NCI-H2081 treated with DMSO at 0.1 percent for 48 hours (cell line): ENCODE results near the gene MPV17L2.
"Not testable (repeated sequence)": the region's sequence is repeated elsewhere in the genome, so short reads cannot be mapped to it uniquely, and the experiment has no call there.

ENCODE experiments used
- DNase-seq: peaks from one replicate; lab custom pipeline; 2025; lab: John Stamatoyannopoulos, UW

The MPV17L2 gene

DNA sequence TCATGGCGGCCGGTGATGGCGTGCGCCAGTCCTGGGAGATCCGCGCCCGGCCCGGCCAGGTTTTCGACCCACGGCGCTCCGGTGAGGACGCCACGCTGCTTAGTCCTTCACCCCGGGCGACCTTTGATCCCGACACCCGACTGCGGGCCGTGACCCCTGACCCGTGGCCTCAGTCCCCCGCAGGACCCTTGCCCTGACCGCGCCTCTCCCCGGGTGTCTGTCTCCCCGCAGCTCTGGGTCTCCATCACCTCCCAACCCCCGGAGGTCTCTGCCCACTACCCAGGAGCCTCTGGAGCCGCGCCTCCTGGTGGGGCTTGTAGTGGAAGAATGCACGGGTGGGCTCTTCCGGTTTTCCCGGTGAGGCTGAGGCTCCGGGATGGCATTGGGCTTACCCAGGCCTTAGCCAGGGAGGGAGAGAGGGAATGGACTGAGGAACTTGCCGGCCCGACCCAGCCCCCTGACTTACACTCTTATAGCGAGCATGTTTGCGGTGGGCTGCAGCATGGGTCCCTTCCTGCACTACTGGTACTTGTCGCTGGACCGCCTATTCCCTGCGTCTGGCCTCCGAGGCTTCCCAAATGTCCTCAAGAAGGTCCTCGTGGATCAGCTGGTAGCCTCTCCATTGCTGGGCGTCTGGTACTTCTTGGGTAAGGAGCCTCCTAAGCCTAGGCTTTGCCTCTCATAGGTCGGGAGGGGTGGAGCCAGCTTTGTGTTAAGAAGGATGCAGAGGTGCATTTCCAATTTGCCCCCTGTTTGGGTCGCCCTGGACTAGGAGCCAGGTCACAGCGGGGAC lies 566 bp downstream of the MPV17L2 start:
- no peak for DNase-seq

- no peak for DNase-seq
Observed at GRCh38 chr19:18194181-18194530, 1.1 kb downstream of the MPV17L2 start.

GRCh38 chr19:18194554-18195238 lies 1.7 kb downstream of the MPV17L2 start:
- no peak for DNase-seq

DNA sequence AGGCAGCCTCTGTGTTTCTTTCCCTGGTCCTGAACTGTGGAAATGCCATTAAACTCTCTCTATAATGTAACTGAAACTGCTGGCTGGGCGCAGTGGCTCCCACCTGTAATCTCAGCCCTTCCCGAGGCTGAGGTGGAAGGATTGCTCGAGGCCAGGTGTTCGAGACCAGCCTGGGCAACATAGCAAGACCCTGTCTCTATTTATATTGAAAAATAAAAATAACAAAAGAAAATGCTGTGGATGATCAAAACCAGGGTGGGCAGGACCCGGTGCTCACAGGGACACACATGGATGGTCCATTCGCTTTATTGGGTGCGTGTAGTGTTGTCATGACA lies 3.5 kb downstream of the MPV17L2 start:
- no peak for DNase-seq

GRCh38 chr19:18197306-18197705 lies 4.3 kb downstream of the MPV17L2 start:
- no peak for DNase-seq

DNA sequence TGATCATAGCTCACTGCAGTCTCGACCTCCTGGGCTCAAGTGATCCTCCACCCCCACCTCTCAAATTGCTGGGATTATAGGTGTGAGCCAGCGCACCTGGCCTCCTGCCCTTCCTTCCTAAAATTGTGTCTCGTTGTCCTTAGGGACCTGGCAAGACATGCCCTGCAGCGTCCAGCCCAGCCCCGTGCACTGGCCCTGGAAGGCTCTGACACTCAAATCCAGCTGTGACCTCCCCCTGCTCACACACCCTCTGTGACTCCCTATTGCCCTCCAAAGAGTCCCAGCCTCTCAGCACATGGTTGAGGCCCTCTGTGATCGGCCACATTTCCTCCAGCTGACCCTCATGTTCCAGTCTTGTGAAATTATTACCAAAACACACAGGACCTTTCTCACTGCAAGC lies 4.9 kb downstream of the MPV17L2 start:
- DNase-seq, result no peak

- no peak for DNase-seq
Observed at GRCh38 chr19:18198374-18198773, 5.4 kb downstream of the MPV17L2 start.

DNA sequence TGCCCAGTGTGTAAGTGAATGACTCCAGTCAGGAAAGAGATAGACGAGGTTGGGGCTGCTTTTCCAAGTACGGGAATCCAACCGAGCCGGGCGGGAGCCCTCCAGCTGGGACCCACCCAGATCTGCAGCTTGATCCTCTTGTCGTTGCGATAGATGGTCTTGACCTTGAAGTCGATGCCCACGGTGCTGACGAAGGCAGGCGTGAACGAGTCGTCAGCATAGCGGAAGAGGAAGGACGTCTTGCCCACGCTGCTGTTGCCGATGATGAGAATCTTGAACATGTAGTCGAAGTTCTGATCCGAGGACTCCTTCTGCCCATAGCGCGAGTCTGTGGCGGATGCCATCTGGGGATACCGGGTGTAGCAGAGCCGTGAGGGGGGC lies 9.4 kb downstream of the MPV17L2 start:
- DNase-seq, result no peak

GRCh38 chr19:18202778-18203407 lies 9.9 kb downstream of the MPV17L2 start:
- no peak for DNase-seq

DNA sequence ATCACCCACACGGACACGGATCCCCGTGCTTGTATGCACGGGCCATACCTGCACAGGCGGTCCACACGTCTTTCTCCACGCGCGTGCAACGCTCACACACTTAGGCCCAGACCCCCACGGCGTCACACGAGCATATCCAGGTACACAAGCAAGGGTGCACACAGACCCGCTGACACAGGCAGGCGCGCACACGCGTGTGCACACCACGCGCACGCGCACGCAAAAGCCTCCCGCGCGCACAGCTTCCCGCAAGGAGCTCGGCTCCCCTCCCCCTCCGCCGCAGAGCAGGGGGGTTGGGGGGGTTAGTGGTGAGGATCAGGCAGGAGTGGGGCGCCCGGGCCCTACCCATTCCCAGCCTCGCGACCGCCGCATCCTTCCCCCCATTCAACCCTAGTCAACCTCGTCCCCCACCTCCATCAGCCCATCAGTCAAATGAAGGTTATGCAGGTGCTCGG lies 10.4 kb downstream of the MPV17L2 start:
- no peak for DNase-seq

GRCh38 chr19:18203863-18204393 lies 10.9 kb downstream of the MPV17L2 start, which contains the start of gene RAB3A:
Gene RAB3A, minus strand, starts transcription at chr19:18204042. Its CDS starts 1,302 bp downstream, at chr19:18202740.
- peak; percentile 98 for DNase-seq

DNA sequence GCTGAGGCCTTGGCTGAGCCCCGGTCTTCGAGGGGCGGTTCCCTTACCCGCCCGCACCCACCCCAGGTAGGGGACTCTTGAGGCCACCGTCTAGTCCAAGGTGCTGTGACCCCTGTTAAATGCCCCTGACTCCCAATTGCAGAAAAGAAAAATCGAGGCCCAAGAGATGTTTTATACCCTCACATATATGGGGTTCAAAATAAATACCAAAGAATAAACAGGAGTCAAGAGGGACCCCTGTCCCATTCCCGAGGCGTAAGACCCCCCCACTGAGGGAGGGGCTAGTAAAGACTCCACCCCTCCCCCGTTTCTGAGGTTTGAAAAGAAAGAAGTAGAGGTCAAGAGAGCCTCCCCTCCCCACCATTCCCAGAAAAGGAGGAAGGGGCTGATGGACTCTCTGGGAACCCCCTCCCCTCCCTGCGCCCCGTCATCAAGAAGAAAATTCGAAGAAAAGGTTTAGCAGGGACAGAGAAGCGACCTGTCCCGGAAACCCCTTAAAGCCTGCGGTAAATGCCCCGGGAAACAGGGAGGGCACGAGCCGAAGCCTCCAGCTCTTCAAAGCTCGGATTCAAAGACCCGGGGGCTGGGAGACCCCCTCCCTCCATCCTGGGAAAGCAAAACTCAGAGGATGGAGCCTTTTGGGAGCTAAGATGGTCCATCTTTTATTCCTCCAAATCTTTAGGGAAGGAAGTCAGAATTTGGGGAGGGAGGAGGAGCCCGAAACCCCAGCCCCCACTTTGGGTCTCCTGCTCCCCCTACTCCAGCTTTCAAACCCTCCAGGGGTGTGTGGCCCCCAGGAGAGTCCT lies 11.6 kb downstream of the MPV17L2 start:
- DNase-seq, result no peak

- no peak for DNase-seq
Observed at GRCh38 chr19:18205200-18205892, 12.3 kb downstream of the MPV17L2 start.

DNA sequence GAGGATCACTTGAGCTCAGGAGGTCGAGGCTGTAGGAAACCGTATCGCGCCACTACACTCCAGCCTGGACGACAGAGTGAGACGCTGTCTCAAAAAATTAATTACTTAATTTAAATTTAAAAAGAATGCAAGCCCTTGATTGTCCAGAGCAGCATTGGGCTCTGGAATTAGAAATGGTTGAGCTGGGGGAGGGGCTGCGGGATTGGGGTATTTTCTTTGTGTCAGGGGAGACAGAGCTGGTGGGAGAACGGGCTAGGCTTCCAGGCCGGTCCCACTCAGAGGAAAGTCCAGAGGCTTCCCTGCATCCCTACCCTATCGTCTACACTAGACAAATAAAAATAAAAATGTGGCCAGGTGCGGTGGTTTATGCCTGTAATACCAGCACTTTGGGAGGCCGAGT lies 13.0 kb downstream of the MPV17L2 start:
- no peak for DNase-seq

GRCh38 chr19:18208098-18208951 lies 15.3 kb downstream of the MPV17L2 start:
- no peak for DNase-seq

DNA sequence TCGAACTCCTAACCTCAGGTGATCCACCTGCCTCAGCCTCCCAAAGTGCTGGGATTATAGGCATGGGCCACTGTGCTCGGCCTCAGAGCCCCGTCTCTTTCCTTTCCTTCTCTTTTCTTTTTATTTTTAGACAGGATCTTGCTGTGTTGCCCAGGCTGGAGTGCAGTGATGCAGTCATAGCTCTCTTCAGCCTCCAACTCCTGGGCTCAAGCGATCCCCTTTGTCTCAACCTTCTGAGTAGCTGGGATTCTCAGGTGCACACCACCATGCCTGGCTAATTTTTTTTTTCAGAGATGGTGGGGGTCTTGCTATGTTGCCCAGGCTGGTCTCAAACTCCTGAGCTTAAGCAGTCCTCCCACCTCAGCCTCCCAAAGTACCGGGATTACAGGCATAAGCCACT lies 16.9 kb downstream of the MPV17L2 start:
- not testable (repeated sequence) for DNase-seq

- DNase-seq, result no peak
Observed at GRCh38 chr19:18211683-18212082, 18.7 kb downstream of the MPV17L2 start.

DNA sequence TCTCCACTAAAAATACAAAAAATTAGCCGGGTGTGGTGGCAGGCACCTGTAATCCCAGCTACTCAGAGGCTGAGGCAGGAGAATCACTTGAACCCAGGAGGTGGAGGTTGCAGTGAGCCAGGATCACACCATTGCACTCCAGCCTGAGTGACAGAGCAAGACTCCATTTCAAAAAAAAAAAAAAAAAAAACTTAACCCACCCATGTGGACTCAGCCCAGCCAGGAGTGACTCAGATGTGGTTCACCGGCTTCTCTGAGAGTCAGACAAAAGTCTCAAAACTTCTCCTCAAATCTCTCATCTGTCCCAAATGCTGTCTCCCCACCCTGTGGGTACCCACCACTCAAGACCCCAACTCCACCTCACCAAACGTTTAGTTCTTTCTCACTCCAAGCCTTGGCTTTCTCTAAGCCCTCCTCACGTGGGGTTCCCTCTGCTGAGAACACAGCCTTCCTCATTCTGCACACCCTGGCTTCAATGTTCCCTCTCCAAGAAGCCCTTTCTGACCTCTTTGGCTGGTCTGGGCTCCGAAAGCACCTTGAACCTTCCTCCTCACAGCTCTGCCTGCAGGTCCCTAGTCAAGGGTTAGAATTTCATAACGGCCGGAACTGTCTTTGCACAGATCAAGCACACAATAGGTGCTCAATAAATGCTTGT lies 21.9 kb downstream of the MPV17L2 start:
- DNase-seq, result no peak

DNA sequence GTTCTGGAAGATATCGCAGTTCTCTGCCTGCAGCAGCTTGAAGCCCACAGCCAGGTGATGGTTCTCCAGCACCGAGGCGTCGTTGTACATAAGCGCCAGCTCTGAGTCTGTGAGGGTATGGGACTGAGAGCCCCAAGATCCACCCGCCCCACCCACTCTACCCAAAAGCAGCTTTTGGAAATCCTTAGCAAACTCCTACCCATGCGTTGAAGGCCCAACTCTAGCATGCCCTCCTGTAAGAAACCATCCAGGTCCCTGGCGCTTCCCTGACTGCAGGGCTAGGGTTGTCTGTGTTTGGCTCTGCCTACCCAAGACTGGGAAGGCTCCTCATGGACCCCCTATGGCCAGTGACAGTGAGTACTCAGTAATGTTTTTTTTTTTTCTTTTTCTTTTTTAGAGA lies 23.8 kb downstream of the MPV17L2 start:
- no peak for DNase-seq

- DNase-seq, result no peak
Observed at GRCh38 chr19:18218159-18218558, 25.1 kb downstream of the MPV17L2 start.
